Uterus (tissue), 2 donors: ENCODE results near the gene MAP4K5.

Experiments
- POLR2A ChIP-seq, 2 donors: fragments of 450-650 bp; IDR thresholded peaks; one replicate each; pipeline ENCODE4 v1.6.1; 2016; ENCODE audit warnings: antibody characterized with exemption in 2 of 2, mild to moderate bottlenecking in 1 of 2, moderate library complexity in 1 of 2
- TF ChIP-seq, protein P1 (sequence below), 4 experiments: fragments of 200-600 bp in 2 of 4; fragments of 450-650 bp in 2 of 4; sonication (generic) in 2 of 4; IDR thresholded peaks; one replicate each; pipeline ENCODE4 v1.5.1; 2016 to 2019; ENCODE audit warnings: antibody characterized with exemption in 4 of 4, mild to moderate bottlenecking in 2 of 4, moderate library complexity in 1 of 4

DNA sequence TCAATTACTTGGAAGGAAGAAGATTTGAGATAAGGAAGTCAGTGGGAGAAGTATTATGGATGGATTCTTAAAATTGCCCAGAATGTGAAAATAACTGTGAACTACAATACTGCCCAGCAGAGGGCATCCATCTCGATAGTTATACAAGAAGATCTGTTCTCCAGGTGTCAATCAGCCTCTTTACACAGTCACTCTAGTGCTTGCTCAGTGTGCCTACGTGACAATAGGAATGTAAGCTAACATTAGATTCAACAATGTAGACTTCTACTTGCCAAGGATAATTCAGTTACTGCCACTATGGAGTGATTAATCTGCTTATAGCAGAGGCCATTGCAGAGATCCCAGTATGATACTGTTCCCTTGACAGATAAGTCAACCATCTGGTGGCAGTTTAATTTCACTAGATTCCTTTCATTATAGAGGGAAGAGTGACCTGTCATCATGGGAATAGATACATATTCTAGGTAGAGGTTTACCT is 10.6 kb upstream of the MAP4K5 start:
- TF ChIP-seq POLR2A (IDR thresholded peaks at IDR 0.05) = no peak
- TF ChIP-seq, protein P1, sequence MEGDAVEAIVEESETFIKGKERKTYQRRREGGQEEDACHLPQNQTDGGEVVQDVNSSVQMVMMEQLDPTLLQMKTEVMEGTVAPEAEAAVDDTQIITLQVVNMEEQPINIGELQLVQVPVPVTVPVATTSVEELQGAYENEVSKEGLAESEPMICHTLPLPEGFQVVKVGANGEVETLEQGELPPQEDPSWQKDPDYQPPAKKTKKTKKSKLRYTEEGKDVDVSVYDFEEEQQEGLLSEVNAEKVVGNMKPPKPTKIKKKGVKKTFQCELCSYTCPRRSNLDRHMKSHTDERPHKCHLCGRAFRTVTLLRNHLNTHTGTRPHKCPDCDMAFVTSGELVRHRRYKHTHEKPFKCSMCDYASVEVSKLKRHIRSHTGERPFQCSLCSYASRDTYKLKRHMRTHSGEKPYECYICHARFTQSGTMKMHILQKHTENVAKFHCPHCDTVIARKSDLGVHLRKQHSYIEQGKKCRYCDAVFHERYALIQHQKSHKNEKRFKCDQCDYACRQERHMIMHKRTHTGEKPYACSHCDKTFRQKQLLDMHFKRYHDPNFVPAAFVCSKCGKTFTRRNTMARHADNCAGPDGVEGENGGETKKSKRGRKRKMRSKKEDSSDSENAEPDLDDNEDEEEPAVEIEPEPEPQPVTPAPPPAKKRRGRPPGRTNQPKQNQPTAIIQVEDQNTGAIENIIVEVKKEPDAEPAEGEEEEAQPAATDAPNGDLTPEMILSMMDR (IDR thresholded peaks at IDR 0.05) = peak; percentile 40 to 55 (median 46)
